DOHH2 (cell line): Measurements from ENCODE around the gene ALDH1B1.

Experiments used
- EZH2phosphoT487 ChIP-seq: fragments of 200-600 bp; sonication (generic); IDR thresholded peaks from 2 replicates; pipeline ENCODE4 v1.6.1; 2017; ENCODE audit warnings: borderline replicate concordance, mild to moderate bottlenecking, antibody characterized with exemption, low read length, moderate library complexity, mixed read lengths
- TF ChIP-seq, protein P1 (sequence below): fragments of 200-600 bp; sonication (generic); IDR thresholded peaks from one replicate; pipeline ENCODE4 v1.5.1; 2014; ENCODE audit warnings: antibody characterized with exemption, mild to moderate bottlenecking, low read depth, low read length; ENCODE audit not compliant: poor library complexity, severe bottlenecking

GRCh38 chr9:38439916-38440301 lies 47.4 kb downstream of the ALDH1B1 start:
- TF ChIP-seq, protein P1, sequence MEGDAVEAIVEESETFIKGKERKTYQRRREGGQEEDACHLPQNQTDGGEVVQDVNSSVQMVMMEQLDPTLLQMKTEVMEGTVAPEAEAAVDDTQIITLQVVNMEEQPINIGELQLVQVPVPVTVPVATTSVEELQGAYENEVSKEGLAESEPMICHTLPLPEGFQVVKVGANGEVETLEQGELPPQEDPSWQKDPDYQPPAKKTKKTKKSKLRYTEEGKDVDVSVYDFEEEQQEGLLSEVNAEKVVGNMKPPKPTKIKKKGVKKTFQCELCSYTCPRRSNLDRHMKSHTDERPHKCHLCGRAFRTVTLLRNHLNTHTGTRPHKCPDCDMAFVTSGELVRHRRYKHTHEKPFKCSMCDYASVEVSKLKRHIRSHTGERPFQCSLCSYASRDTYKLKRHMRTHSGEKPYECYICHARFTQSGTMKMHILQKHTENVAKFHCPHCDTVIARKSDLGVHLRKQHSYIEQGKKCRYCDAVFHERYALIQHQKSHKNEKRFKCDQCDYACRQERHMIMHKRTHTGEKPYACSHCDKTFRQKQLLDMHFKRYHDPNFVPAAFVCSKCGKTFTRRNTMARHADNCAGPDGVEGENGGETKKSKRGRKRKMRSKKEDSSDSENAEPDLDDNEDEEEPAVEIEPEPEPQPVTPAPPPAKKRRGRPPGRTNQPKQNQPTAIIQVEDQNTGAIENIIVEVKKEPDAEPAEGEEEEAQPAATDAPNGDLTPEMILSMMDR: no peak
- TF ChIP-seq EZH2phosphoT487: no peak
